HCT116 (cell line): ENCODE results near the gene FRAT2. TPM values are rescaled to one million over a fixed set of nuclear protein-coding genes. Genes with fewer than 3 reads are reported as not detected.
A peak's percentile ranks its signal among the peaks of the same experiment; 100 is the strongest.

ENCODE experiments used
- ATAC-seq: fragments of 200-7000 bp; cut with Tn5 transposase; 2 replicates; pipeline ENCODE4 v1.9.1; 2020; ENCODE audit warnings: mild to moderate bottlenecking, moderate library complexity
- BruUV-seq: library from RNA; stranded (reverse); fragments of 400-500 nt; replicated peaks from 2 replicates; lab custom pipeline; 2021; lab: Mats Ljungman, UMichigan
- CTCF ChIA-PET: fragments of 300-600 bp; sonication (Branson Sonifier 250); formaldehyde crosslinking; loops from one replicate; lab custom pipeline; 2021; ENCODE audit warnings: antibody characterized with exemption; lab: Charles Lee
- POLR2A ChIA-PET: fragments of 300-600, 350-600 bp; sonication (Branson Sonifier 250); formaldehyde crosslinking; loops from one replicate; lab custom pipeline; 2021; ENCODE audit warnings: antibody characterized with exemption; lab: Charles Lee
- RAD21 ChIA-PET, 2 experiments: fragments of 300-600 bp; sonication (Branson Sonifier 250); formaldehyde crosslinking; loops; one replicate each; lab custom pipeline; 2023; ENCODE audit warnings: low total read pairs in 2 of 2; ENCODE audit not compliant: uncharacterized antibody in 2 of 2, unreplicated experiment in 2 of 2, low non-redundant PET in 1 of 2; lab: Charles Lee
- DNase-seq: peaks from one replicate; pipeline ENCODE4 v3.0.0-alpha.2; 2010; ENCODE audit warnings: low read depth, low spot score
- H2AFZ ChIP-seq: fragments of 200-600 bp; shearing (Covaris generic), sonication (generic); 2 replicates; pipeline ENCODE4 v1.6.1; 2017; ENCODE audit warnings: low read depth, mixed run types, mixed read lengths, antibody characterized with exemption, low read length; ENCODE audit not compliant: poor library complexity, severe bottlenecking
- H3K27ac ChIP-seq: 2 replicates; pipeline ENCODE4 v1.5.1; 2012; ENCODE audit warnings: low read depth, low read length
- H3K27me3 ChIP-seq: fragments of 200-600 bp; sonication (generic); 2 replicates; pipeline ENCODE4 v1.6.1; 2016; ENCODE audit warnings: mixed run types, low read length, mixed read lengths; ENCODE audit not compliant: insufficient read depth
- H3K36me3 ChIP-seq, 2 experiments: fragments of 200-500 bp in 1 of 2; fragments of 200-600 bp in 1 of 2; sonication (Bioruptor generic) in 1 of 2; sonication (generic) in 1 of 2; 2 replicates each; pipeline versions ENCODE4 v1.5.1 to v1.6.1; 2014 to 2016; ENCODE audit warnings: low read length in 2 of 2, inconsistent platforms in 1 of 2, mixed read lengths in 1 of 2, mixed run types in 1 of 2; ENCODE audit not compliant: insufficient read depth in 2 of 2, control insufficient read depth in 1 of 2
- H3K4me1 ChIP-seq, 2 experiments: fragments of 200-600 bp in 1 of 2; sonication (generic) in 1 of 2; 2 replicates each; pipeline versions ENCODE4 v1.5.1 to v1.6.1; 2012 to 2017; ENCODE audit warnings: low read length in 2 of 2, inconsistent platforms in 1 of 2, mild to moderate bottlenecking in 1 of 2, mixed read lengths in 1 of 2, mixed run types in 1 of 2, moderate library complexity in 1 of 2; ENCODE audit not compliant: insufficient read depth in 2 of 2, control insufficient read depth in 1 of 2
- H3K4me2 ChIP-seq: fragments of 200-600 bp; sonication (generic); 2 replicates; pipeline ENCODE4 v1.6.1; 2017; ENCODE audit warnings: mixed run types, low read length, mixed read lengths
- H3K4me3 ChIP-seq, 2 experiments: fragments of 200-600 bp in 1 of 2; sonication (generic) in 1 of 2; replicated peaks in 1 of 2; 2 replicates each; pipeline ENCODE4 v1.5.1; 2011 to 2016; ENCODE audit warnings: low read length in 2 of 2, control low read depth in 1 of 2, low read depth in 1 of 2, mild to moderate bottlenecking in 1 of 2, mixed read lengths in 1 of 2, mixed run types in 1 of 2
- H3K79me2 ChIP-seq: fragments of 200-600 bp; sonication (generic); 2 replicates; pipeline ENCODE4 v1.6.1; 2017; ENCODE audit warnings: mild to moderate bottlenecking, mixed run types, low read length, moderate library complexity, mixed read lengths; ENCODE audit not compliant: insufficient read depth
- H3K9ac ChIP-seq: fragments of 200-600 bp; sonication (generic); 2 replicates; pipeline ENCODE4 v1.6.1; 2016; ENCODE audit warnings: low read length, mixed read lengths
- H3K9me2 ChIP-seq: fragments of 200-600 bp; sonication (generic), shearing (Covaris generic); 2 replicates; pipeline ENCODE4 v1.6.1; 2017; ENCODE audit warnings: mixed run types, mild to moderate bottlenecking, moderate library complexity; ENCODE audit not compliant: insufficient read depth
- H3K9me3 ChIP-seq, 2 experiments: fragments of 200-500 bp in 1 of 2; fragments of 200-600 bp in 1 of 2; sonication (Bioruptor generic) in 1 of 2; sonication (generic) in 1 of 2; 2 replicates each; pipeline ENCODE4 v1.6.1; 2014 to 2017; ENCODE audit warnings: low read length in 2 of 2, mixed read lengths in 2 of 2, inconsistent platforms in 1 of 2, low read depth in 1 of 2, mild to moderate bottlenecking in 1 of 2, mixed run types in 1 of 2, moderate library complexity in 1 of 2; ENCODE audit not compliant: control insufficient read depth in 1 of 2, insufficient read depth in 1 of 2
- H4K20me1 ChIP-seq: fragments of 200-600 bp; sonication (generic), shearing (Covaris generic); 2 replicates; pipeline ENCODE4 v1.6.1; 2017; ENCODE audit warnings: mixed run types, mild to moderate bottlenecking, moderate library complexity; ENCODE audit not compliant: insufficient read depth
- ATF3 ChIP-seq: IDR thresholded peaks from 2 replicates; pipeline ENCODE4 v1.6.1; 2012
- CBX3 ChIP-seq: IDR thresholded peaks from 2 replicates; pipeline ENCODE4 v1.6.1; 2012; ENCODE audit warnings: low read depth
- CEBPB ChIP-seq: IDR thresholded peaks from 2 replicates; pipeline ENCODE4 v1.6.1; 2012; ENCODE audit warnings: low read depth
- CTCF ChIP-seq, 3 experiments: fragments of 200-600 bp in 1 of 3; sonication (generic) in 1 of 3; IDR thresholded peaks in 2 of 3; conservative IDR thresholded peaks in 1 of 3; 2 replicates each; pipeline ENCODE4 v1.5.1; 2012 to 2017; ENCODE audit warnings: low read depth in 2 of 3, low read length in 2 of 3, antibody characterized with exemption in 1 of 3, borderline replicate concordance in 1 of 3, control low read depth in 1 of 3, mild to moderate bottlenecking in 1 of 3, mixed read lengths in 1 of 3, mixed run types in 1 of 3, moderate library complexity in 1 of 3; ENCODE audit not compliant: insufficient read depth in 1 of 3
- EGR1 ChIP-seq: IDR thresholded peaks from 2 replicates; pipeline ENCODE4 v1.6.1; 2012; ENCODE audit warnings: low read depth
- ELF1 ChIP-seq: IDR thresholded peaks from 2 replicates; pipeline ENCODE4 v1.6.1; 2012; ENCODE audit warnings: low read depth, borderline replicate concordance
- FOSL1 ChIP-seq: IDR thresholded peaks from 2 replicates; pipeline ENCODE4 v1.6.1; 2012; ENCODE audit warnings: low read depth
- POLR2A ChIP-seq: IDR thresholded peaks from 2 replicates; pipeline ENCODE4 v1.7.0; 2011; ENCODE audit warnings: borderline replicate concordance; ENCODE audit not compliant: insufficient read depth, insufficient read length; ENCODE audit errors: extremely low read depth
- RAD21 ChIP-seq: IDR thresholded peaks from 2 replicates; pipeline ENCODE4 v1.6.1; 2012; ENCODE audit warnings: low read depth, mild to moderate bottlenecking
- SIN3A ChIP-seq: IDR thresholded peaks from 2 replicates; pipeline ENCODE4 v1.6.1; 2012; ENCODE audit warnings: low read depth
- SP1 ChIP-seq: IDR thresholded peaks from 2 replicates; pipeline ENCODE4 v1.6.1; 2012; ENCODE audit warnings: low read depth
- SRF ChIP-seq: IDR thresholded peaks from 2 replicates; pipeline ENCODE4 v1.6.1; 2012; ENCODE audit warnings: low read depth
- TCF7L2 ChIP-seq: IDR thresholded peaks from 2 replicates; pipeline ENCODE4 v1.7.0; 2011; ENCODE audit warnings: borderline replicate concordance, inconsistent platforms; ENCODE audit not compliant: insufficient read depth, insufficient read length; ENCODE audit errors: extremely low read depth
- YY1 ChIP-seq: IDR thresholded peaks from 2 replicates; pipeline ENCODE4 v1.6.1; 2011; ENCODE audit warnings: low read length, low read depth, moderate library complexity, mild to moderate bottlenecking; ENCODE audit not compliant: insufficient replicate concordance; ENCODE audit errors: extremely low read depth
- ZFX ChIP-seq: fragments of 450-650 bp; IDR thresholded peaks from 2 replicates; pipeline ENCODE4 v1.6.1; 2017
- ZNF274 ChIP-seq: fragments of 200-500 bp; sonication (Bioruptor generic); IDR thresholded peaks from 2 replicates; pipeline ENCODE4 v1.6.1; 2014; ENCODE audit warnings: mild to moderate bottlenecking, low read depth, low read length, inconsistent platforms
- intact Hi-C: fragments of 100-400 bp; cut with micrococcal nuclease; formaldehyde crosslinking; loops from 2 replicates; pipeline ENCODE4 v1.10.0; 2022
- total RNA-seq: library from RNA; stranded (reverse); gene quantifications from one replicate; pipeline ENCODE4 v1.2.1, GENCODE V29; 2021; ENCODE audit not compliant: unreplicated experiment

Gene FRAT2
- total RNA-seq, 1 experiment from 2014 or later, result 10.7 TPM

GRCh38 chr10:97333601-97334369 lies 744 bp downstream of the FRAT2 start:
- H3K79me2 ChIP-seq, result no peaks in the 10 kb centered on the region
- BruUV-seq, result no TSS peak
- H3K9me3 ChIP-seq, result no peaks in the 10 kb centered on the region
- intact Hi-C loops, result no loop called here
- H2AFZ ChIP-seq, result no peak overlapping the region
- no peaks in the 10 kb centered on the region for H3K27me3 ChIP-seq
- RAD21 ChIA-PET, result no interaction called here
- peak overlapping the region; percentile 87 for H3K4me2 ChIP-seq
- peak overlapping the region; percentile 56 to 69 for H3K4me3 ChIP-seq
- DNase-seq, result no peak
- POLR2A ChIA-PET, result no interaction called here
- peaks cover 31 to 41% of the 10 kb centered on the region in 2 experiments for H3K4me1 ChIP-seq
- H3K27ac ChIP-seq, result peak overlapping the region; percentile 87; the same call in 1 of the 2 replicates
- no peaks in the 10 kb centered on the region for H3K9me2 ChIP-seq
- H3K9ac ChIP-seq, result peak overlapping the region; percentile 74
- no peaks in the 10 kb centered on the region for H3K36me3 ChIP-seq
- no peak for TF ChIP-seq SP1
- TF ChIP-seq CBX3, result no peak
- no peak for TF ChIP-seq FOSL1
- TF ChIP-seq YY1, result no peak
- no peak for TF ChIP-seq ELF1
- no peak for TF ChIP-seq CEBPB
- TF ChIP-seq RAD21, result no peak
- TF ChIP-seq TCF7L2, result no peak
- TF ChIP-seq SIN3A, result no peak
- no peak for TF ChIP-seq SRF
- TF ChIP-seq ZFX, result no peak; the same call in 1 of the 2 replicates
- no peak for TF ChIP-seq ZNF274
- no peak for TF ChIP-seq EGR1
- no peak for TF ChIP-seq ATF3
- no peak for TF ChIP-seq CTCF (IDR thresholded peaks at IDR 0.05 in 2 of 3, conservative IDR thresholded peaks at IDR 0.05 in 1 of 3; ENCODE audit: borderline replicate concordance in 1 of 3, insufficient read depth in 1 of 3, low read depth in 2 of 3, low read length in 2 of 3)
- TF ChIP-seq POLR2A, result no peak
- TF ChIP-seq, all 23 proteins: peak for 0
- H4K20me1 ChIP-seq, result no peaks in the 10 kb centered on the region
- peak; percentile 18 for ATAC-seq
- CTCF ChIA-PET, result no interaction called here
